IPS-20b (cell line): ENCODE data around the gene ANAPC10.

Source experiments
- H3K27ac ChIP-seq: one replicate; pipeline ENCODE4 v1.5.1; 2013; ENCODE audit warnings: low read length
- H3K27me3 ChIP-seq: 2 replicates; pipeline ENCODE4 v1.6.1; 2013; ENCODE audit warnings: mild to moderate bottlenecking, low read length, inconsistent platforms; ENCODE audit not compliant: insufficient read depth
- H3K36me3 ChIP-seq: 2 replicates; pipeline ENCODE4 v1.6.1; 2013; ENCODE audit warnings: low read depth, mild to moderate bottlenecking, inconsistent platforms, low read length, moderate library complexity; ENCODE audit not compliant: insufficient read depth
- H3K4me1 ChIP-seq: 2 replicates; pipeline ENCODE4 v1.6.1; 2013; ENCODE audit warnings: mild to moderate bottlenecking, control low read depth, inconsistent platforms, low read length, moderate library complexity; ENCODE audit not compliant: insufficient read depth
- H3K4me3 ChIP-seq: 2 replicates; pipeline ENCODE4 v1.5.1; 2013; ENCODE audit warnings: mild to moderate bottlenecking, low read length, inconsistent platforms
- H3K9ac ChIP-seq: 2 replicates; pipeline ENCODE4 v1.6.1; 2013; ENCODE audit warnings: low read depth, mild to moderate bottlenecking, inconsistent platforms, low read length, moderate library complexity
- H3K9me3 ChIP-seq: 2 replicates; pipeline ENCODE4 v1.6.1; 2013; ENCODE audit warnings: mild to moderate bottlenecking, low read depth, low read length, inconsistent platforms; ENCODE audit not compliant: insufficient read depth

Gene ANAPC10

GRCh38 chr4:145101091-145101490 lies 3.1 kb upstream of the ANAPC10 start:
- no peak overlapping the region for H3K27ac ChIP-seq
- no peak overlapping the region for H3K4me3 ChIP-seq
- peaks cover 21% of the 10 kb centered on the region for H3K36me3 ChIP-seq
- H3K27me3 ChIP-seq: no peaks in the 10 kb centered on the region
- H3K9me3 ChIP-seq: no peaks in the 10 kb centered on the region
- H3K9ac ChIP-seq: no peak overlapping the region
- peaks cover 4% of the 10 kb centered on the region for H3K4me1 ChIP-seq

GRCh38 chr4:145099653-145100052 lies 1.7 kb upstream of the ANAPC10 start:
- Histone ChIP-seq H3K36me3 (peaks cover 15% of the 10 kb centered on the region), H3K27ac (no peak overlapping the region), H3K4me1 (peaks cover 4% of the 10 kb centered on the region)

GRCh38 chr4:145098675-145099037 lies 660 bp upstream of the ANAPC10 start:
- peaks cover 4% of the 10 kb centered on the region for H3K4me1 ChIP-seq
- H3K9ac ChIP-seq: peak overlapping the region; percentile 97
- peak overlapping the region; percentile 66 for H3K27ac ChIP-seq
- H3K27me3 ChIP-seq: no peaks in the 10 kb centered on the region
- H3K4me3 ChIP-seq: peak overlapping the region; percentile 94
- no peaks in the 10 kb centered on the region; the same call in 1 of the 2 replicates for H3K9me3 ChIP-seq
- peaks cover 19% of the 10 kb centered on the region for H3K36me3 ChIP-seq

More at GRCh38 chr4:145099653-145100052, 1.7 kb upstream of the ANAPC10 start:
- peak overlapping the region; percentile 94 for H3K4me3 ChIP-seq
- no peaks in the 10 kb centered on the region for H3K27me3 ChIP-seq
- peak overlapping the region; percentile 97; the same call in 1 of the 2 replicates for H3K9ac ChIP-seq
- H3K9me3 ChIP-seq: no peaks in the 10 kb centered on the region

- Histone ChIP-seq H3K27me3 (no peaks in the 10 kb centered on the region), H3K4me1 (peaks cover 4% of the 10 kb centered on the region), H3K9me3 (no peaks in the 10 kb centered on the region; the same call in 1 of the 2 replicates), H3K27ac (peak overlapping the region; percentile 60), H3K4me3 (peak overlapping the region; percentile 94), H3K36me3 (peaks cover 31% of the 10 kb centered on the region), H3K9ac (peak overlapping the region; percentile 97)
These were observed 620 bp downstream of the ANAPC10 start for GRCh38 chr4:145097331-145097820.

- H3K27ac ChIP-seq: no peak overlapping the region
- H3K4me3 ChIP-seq: no peak overlapping the region
- no peak overlapping the region for H3K9ac ChIP-seq
- peaks cover 63% of the 10 kb centered on the region for H3K36me3 ChIP-seq
- no peaks in the 10 kb centered on the region; the same call in 1 of the 2 replicates for H3K4me1 ChIP-seq
- H3K27me3 ChIP-seq: no peaks in the 10 kb centered on the region
- no peaks in the 10 kb centered on the region; the same call in 1 of the 2 replicates for H3K9me3 ChIP-seq
These were observed 4.4 kb downstream of the ANAPC10 start for GRCh38 chr4:145093638-145094037.

GRCh38 chr4:145090380-145090779 lies 7.6 kb downstream of the ANAPC10 start:
- no peaks in the 10 kb centered on the region for H3K4me1 ChIP-seq
- H3K4me3 ChIP-seq: no peak overlapping the region
- no peaks in the 10 kb centered on the region for H3K27me3 ChIP-seq
- peaks cover 66% of the 10 kb centered on the region for H3K36me3 ChIP-seq
- H3K27ac ChIP-seq: no peak overlapping the region
- H3K9me3 ChIP-seq: no peaks in the 10 kb centered on the region; the same call in 1 of the 2 replicates
- no peak overlapping the region for H3K9ac ChIP-seq

- Histone ChIP-seq H3K27me3 (no peaks in the 10 kb centered on the region), H3K9me3 (no peaks in the 10 kb centered on the region), H3K4me3 (no peak overlapping the region), H3K9ac (no peak overlapping the region), H3K4me1 (0 out of 2 replicates have a peak, but pooled peaks cover 3% of the 10 kb centered on the region), H3K36me3 (peaks cover 22% of the 10 kb centered on the region), H3K27ac (no peak overlapping the region)
These were observed 13.9 kb downstream of the ANAPC10 start for GRCh38 chr4:145083891-145084605.

GRCh38 chr4:145081756-145082155 lies 16.2 kb downstream of the ANAPC10 start:
- Histone ChIP-seq H3K27ac (no peak overlapping the region), H3K36me3 (peaks cover 25% of the 10 kb centered on the region), H3K4me3 (no peak overlapping the region), H3K27me3 (no peaks in the 10 kb centered on the region), H3K9ac (no peak overlapping the region), H3K9me3 (no peaks in the 10 kb centered on the region), H3K4me1 (0 out of 2 replicates have a peak, but pooled peaks cover 3% of the 10 kb centered on the region)

GRCh38 chr4:145076469-145076855 lies 21.5 kb downstream of the ANAPC10 start:
- no peak overlapping the region for H3K9ac ChIP-seq
- no peaks in the 10 kb centered on the region for H3K4me1 ChIP-seq
- no peak overlapping the region for H3K27ac ChIP-seq
- H3K36me3 ChIP-seq: peaks cover 18% of the 10 kb centered on the region
- H3K9me3 ChIP-seq: no peaks in the 10 kb centered on the region
- H3K4me3 ChIP-seq: no peak overlapping the region
- H3K27me3 ChIP-seq: no peaks in the 10 kb centered on the region

- Histone ChIP-seq H3K9ac (no peak overlapping the region), H3K4me1 (no peaks in the 10 kb centered on the region), H3K36me3 (peaks cover 18% of the 10 kb centered on the region), H3K4me3 (no peak overlapping the region), H3K9me3 (no peaks in the 10 kb centered on the region), H3K27me3 (no peaks in the 10 kb centered on the region), H3K27ac (no peak overlapping the region)
These were observed 22.1 kb downstream of the ANAPC10 start for GRCh38 chr4:145075742-145076468.

GRCh38 chr4:145071560-145071959 lies 26.4 kb downstream of the ANAPC10 start:
- Histone ChIP-seq H3K9me3 (no peaks in the 10 kb centered on the region), H3K4me3 (no peak overlapping the region), H3K36me3 (no peaks in the 10 kb centered on the region), H3K27ac (no peak overlapping the region), H3K4me1 (peaks cover 3% of the 10 kb centered on the region), H3K27me3 (no peaks in the 10 kb centered on the region), H3K9ac (no peak overlapping the region)

GRCh38 chr4:145069361-145069760 lies 28.6 kb downstream of the ANAPC10 start:
- H3K4me1 ChIP-seq: peaks cover 23% of the 10 kb centered on the region
- H3K9ac ChIP-seq: no peak overlapping the region
- no peak overlapping the region for H3K27ac ChIP-seq
- no peaks in the 10 kb centered on the region for H3K36me3 ChIP-seq
- H3K27me3 ChIP-seq: no peaks in the 10 kb centered on the region
- H3K4me3 ChIP-seq: no peak overlapping the region
- no peaks in the 10 kb centered on the region for H3K9me3 ChIP-seq
